HG03095 (cell line): ENCODE results near the gene LXN.
"Not testable (repeated sequence)": the region's sequence is repeated elsewhere in the genome, so short reads cannot be mapped to it uniquely, and the experiment has no call there.

ENCODE experiments used
- ATAC-seq: cut with Tn5 transposase; IDR thresholded peaks from one replicate; pipeline ENCODE4 v1.9.1; 2021; ENCODE audit warnings: moderate library complexity; ENCODE audit not compliant: unreplicated experiment

The LXN gene

GRCh38 chr3:158672215-158673176 is at the start of gene LXN:
TSS of gene LXN (minus strand) at chr3:158672648. CDS start at chr3:158672478, 170 bp downstream.
- ATAC-seq, result peak; percentile 99

- no peak for ATAC-seq
Measured at GRCh38 chr3:158722108-158722507, 49.7 kb upstream of the LXN start.

GRCh38 chr3:158718490-158719170 is 46.2 kb upstream of the LXN start:
- no peak for ATAC-seq

GRCh38 chr3:158717576-158717975 is 45.1 kb upstream of the LXN start:
- ATAC-seq, result no peak

GRCh38 chr3:158713094-158713499 is 40.6 kb upstream of the LXN start:
- ATAC-seq, result no peak

DNA sequence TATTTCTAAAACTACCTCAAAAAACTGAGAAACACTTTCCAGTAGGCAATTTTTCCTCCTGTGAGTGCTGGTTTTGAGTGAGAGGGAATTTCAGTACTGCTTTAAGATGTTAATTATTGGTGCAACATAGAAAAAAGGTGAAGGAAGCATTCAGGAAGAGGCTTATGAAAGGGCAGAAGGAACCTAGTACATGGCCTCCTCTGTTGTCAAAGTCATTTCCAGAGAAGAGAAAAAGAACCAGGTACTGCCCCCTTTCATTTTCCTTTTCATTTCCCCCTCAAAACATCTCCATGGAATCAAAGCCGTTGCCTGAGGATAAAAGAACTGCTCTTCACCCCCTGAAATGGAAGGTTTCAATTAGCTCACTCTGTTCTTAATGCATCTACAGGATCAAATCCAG is 40.0 kb upstream of the LXN start:
- ATAC-seq, result peak; percentile 70

- no peak for ATAC-seq
Measured at GRCh38 chr3:158711886-158712285, 39.4 kb upstream of the LXN start.

- ATAC-seq, result no peak
Measured at GRCh38 chr3:158710601-158711000, 38.2 kb upstream of the LXN start.

DNA sequence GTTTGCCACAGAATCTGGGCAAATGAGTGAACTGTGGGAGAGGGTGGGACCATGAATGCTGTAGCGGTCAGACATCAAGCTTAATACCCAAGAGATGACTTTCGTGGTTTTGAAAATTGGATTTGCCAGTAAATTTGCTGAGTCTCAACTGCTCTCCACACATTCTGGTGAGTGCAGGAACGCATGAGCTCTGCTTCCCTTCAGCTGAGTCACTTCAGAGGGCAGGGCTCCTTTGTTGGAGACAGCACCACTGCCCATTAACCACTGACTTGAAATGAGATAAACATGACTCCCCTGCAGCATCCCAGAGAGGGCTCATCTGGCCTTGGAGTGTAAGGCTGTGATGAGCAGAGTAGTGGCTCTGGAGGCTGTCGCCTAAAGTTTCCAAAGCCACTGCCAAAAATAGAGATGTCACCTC is 37.2 kb upstream of the LXN start:
- no peak for ATAC-seq

DNA sequence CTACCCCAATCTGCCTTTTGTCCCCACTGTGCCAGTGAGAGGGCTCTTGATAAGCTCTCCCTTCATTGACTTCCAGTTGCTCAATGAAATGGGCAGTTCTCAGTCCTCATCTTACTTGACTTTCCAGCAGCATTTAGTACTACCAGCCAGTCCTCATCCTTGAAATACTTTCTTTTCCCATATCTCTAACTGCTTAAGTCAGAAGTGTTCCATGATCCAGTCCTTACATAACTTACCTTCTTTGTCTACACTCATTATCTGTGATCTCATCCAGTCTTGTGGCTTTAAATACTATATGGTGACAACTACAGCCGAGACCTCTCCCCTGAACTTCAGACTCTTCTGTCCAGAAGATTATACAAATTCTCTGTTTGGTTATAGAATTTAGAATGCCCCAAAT is 31.1 kb upstream of the LXN start:
- no peak for ATAC-seq

GRCh38 chr3:158702815-158703481 is 30.5 kb upstream of the LXN start:
- no peak for ATAC-seq

DNA sequence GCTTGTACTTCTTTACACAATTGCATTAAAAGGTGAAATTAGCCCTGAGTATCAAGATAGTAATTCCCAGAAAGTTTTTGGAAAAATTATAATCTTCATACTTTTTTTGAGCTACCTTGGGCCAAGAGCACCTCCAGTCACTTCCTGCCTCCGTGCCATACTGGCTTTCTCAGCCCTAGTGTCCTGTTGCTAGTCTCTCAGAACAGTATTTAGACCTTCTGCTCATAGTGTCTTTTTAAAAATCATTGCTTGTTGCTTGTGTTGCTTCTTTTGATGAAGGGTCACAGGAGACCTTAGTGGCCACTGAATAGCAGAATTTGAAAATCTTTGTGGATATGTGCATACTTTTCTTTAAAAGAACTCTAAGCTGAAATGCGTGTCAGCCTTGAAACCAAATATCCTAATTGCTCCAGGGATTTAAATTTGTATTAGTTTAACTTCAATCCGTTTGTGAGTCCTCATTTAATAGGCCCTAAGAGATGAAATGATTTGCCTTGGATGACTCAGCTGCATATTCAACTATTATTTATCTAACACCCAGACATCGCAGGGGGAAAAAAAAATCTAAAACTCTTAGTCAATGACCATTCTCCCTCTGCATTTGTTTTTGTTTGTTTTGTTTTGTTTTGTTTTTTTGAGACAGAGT is 29.1 kb upstream of the LXN start:
- no peak for ATAC-seq

DNA sequence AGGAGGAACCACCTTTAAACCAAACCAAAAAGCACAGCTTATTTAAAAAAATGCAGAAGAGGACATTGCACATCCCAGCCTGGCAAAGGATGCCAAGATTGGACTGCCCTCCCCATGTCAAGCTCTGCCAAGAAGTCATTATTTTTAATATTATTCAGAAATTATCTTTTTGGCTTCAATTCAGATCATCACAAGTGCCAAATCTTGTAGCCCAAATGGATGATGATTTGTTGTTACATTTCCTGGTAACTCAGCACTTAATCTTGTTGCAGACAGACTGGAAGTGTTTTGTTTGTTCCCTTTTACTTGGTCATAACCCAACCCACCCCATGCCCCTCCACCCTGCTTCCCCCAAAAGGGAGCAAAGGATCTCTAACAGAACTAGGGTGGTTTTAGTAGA is 28.1 kb upstream of the LXN start:
- ATAC-seq, result no peak

DNA sequence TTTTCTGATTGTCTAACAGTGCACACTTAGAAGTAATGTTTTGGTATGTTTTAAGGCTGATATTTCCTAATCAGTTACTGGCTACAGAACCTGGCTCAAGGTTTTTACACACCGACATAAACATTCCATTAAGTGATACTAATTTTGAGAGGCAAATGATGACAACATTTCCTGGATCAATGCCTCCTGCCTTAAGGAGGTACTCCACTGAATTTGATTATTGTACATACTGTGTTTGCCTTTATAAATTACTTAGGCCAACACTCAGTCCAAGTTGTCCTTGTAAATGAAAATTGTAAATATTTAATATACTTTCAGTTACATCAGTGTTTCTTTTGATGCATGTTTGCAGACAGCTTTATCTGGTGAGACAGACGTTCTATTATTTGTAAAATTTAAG is 24.2 kb upstream of the LXN start:
- ATAC-seq, result no peak

- ATAC-seq, result not testable (repeated sequence)
Measured at GRCh38 chr3:158693866-158694456, 21.5 kb upstream of the LXN start.

DNA sequence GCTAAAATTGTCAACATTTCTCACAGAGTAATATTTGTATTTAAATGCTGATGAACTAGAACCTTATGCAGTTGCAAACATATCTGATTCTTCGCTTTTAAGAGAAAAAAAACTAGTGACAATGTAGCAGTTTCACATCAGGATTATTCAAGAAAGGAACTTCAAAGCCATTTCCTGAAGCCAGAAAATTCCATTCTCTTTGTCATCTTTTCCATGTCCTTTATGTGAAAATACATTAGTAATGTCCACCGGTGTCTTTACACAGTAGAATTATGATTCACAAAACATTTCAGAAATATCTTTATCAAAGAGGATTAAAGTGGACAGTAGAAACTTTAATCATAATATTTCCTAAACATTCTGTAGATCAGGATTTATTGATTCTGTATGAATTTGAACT is 12.7 kb upstream of the LXN start:
- ATAC-seq, result no peak

DNA sequence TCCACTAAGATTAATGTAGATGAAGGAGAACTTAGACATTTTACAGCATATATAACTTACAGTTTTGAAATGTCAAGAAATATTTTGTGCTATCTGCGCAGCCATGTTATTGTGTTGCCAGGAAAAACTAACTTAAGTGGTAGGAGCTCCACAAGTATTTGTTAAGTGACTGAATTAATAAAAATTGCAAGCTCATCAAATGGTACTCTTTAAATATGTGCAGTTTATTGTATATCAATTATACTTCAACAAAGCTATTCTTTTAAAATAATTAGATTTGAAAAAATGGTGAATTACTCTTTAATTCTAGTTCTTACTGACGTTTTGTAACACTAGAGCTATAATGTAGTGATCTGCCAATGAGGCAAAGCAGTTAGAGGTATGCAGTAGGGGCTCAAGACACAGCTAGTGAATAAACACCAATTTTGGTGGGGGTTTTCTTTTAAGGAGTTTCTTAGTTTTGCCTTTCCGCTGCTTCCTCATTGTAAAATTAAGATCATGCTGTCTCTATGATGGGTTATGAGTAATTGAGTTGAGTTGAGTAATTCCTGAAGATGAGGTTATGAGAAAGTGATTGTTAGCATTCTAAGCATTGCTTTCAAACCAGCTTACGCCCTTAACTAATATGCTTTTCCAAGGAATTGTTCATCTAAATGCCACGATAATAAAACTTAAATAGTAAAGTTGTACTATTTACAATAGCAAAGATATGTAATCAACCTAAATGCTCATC is 10.9 kb upstream of the LXN start:
- ATAC-seq, result no peak

GRCh38 chr3:158680861-158681260 is 8.4 kb upstream of the LXN start:
- no peak for ATAC-seq

- no peak for ATAC-seq
Measured at GRCh38 chr3:158679547-158680000, 7.1 kb upstream of the LXN start.

DNA sequence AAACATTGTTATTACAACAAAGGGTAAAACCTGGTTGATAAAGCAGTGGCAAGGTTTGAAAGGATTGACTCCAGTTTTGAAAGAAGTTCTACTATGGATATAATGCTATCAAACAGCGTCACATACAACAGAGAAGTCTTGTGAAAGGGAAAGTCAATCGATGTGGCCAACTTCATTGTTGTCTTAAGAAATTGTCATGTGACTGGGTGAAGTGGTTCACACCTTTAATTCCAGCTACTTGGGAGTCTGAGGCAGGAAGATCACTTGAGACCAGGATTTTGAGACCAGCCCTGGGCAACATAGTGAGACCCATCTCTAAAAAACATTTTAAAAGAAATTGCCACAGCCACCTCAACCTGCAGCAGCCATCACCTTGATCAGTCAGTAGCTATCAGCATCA is 6.2 kb upstream of the LXN start:
- no peak for ATAC-seq
